ENCODE results near the gene ATE1.

- TF ChIP-seq CTCF (IDR thresholded peaks at IDR 0.05) (no peak), POLR2A (IDR thresholded peaks at IDR 0.05) (no peak)
Observed at GRCh38 chr10:121975295-121976086, 47.7 kb upstream of the ATE1 start.

Data from uterus (tissue), 2 donors.